Measurements from ENCODE around the gene TGFBR1. TPM values are rescaled to one million over a fixed set of nuclear protein-coding genes. Genes with fewer than 3 reads are reported as not detected.

Gene TGFBR1
- total RNA-seq, 4 donors from 2014 or later, result 17.6 to 24.1 (median 22.8) TPM

GRCh38 chr9:99201603-99202002 is 96.7 kb downstream of the TGFBR1 start:
- Histone ChIP-seq H3K4me1 (no peaks in the 10 kb centered on the region), H3K4me3 (no peak overlapping the region), H3K9me3 (no peaks in the 10 kb centered on the region), H3K36me3 (no peaks in the 10 kb centered on the region), H3K27ac (no peak overlapping the region), H3K27me3 (no peaks in the 10 kb centered on the region)
- WGBS, 2 donors (ENCODE audit: low coverage in 1 of 2), result 82% methylated on average over 5 of the region's 5 CpGs; no CpG with 5 or more reads in 1 of the 2 donors
- in situ Hi-C loops (cut with MboI; ENCODE audit: low pct_ligation_motif_present in 1 of 4, low pct_unique_long_range_greater_than_20kb in 1 of 4, low sequenced_read_pairs in 3 of 4), result no loop called here
- no peak for DNase-seq
- TF ChIP-seq CTCF (IDR thresholded peaks at IDR 0.05) (no peak), POLR2A (IDR thresholded peaks at IDR 0.05) (no peak), POLR2AphosphoS5 (IDR thresholded peaks at IDR 0.05) (no peak), EP300 (IDR thresholded peaks at IDR 0.05; ENCODE audit: low read depth) (no peak)
- intact Hi-C loops (cut with DNase I; ENCODE audit: low total_unique reads), result no loop called here

Small RNAs within 50 kb of the gene (small RNA-seq; reads per million reads assigned to genes)
- gene RN7SL794P (0 reads per million in 4 donors), gene RNA5SP290 (0 reads per million in 4 donors)

Other genes starting within 250 kb of the TGFBR1 start
- 10 to 100 TPM in 2 of 4 donors, 1 to 10 TPM in 2; 4.6 to 51.9 (median 10.7) TPM for gene COL15A1, start 161.2 kb upstream of the TGFBR1 start, total RNA-seq
- 10 to 100 TPM in 3 of 4 donors, 1 to 10 TPM in 1; 7.9 to 38.4 (median 22.3) TPM for gene ALG2, start 116.8 kb downstream of the TGFBR1 start, total RNA-seq
- gene SEC61B, start 117.2 kb downstream of the TGFBR1 start, total RNA-seq, result 10 to 100 TPM; 10.1 to 72.5 (median 42.0) TPM